NOMO-1 treated with dmso at 0.1 percent for 144 hours (cell line): ENCODE measurements around the gene RIPOR3.
"Not testable (repeated sequence)": the region's sequence is repeated elsewhere in the genome, so short reads cannot be mapped to it uniquely, and the experiment has no call there.

ENCODE experiments used
- DNase-seq: peaks from one replicate; lab custom pipeline; 2025; ENCODE audit not compliant: unreplicated experiment; lab: John Stamatoyannopoulos, UW

The RIPOR3 gene

DNA sequence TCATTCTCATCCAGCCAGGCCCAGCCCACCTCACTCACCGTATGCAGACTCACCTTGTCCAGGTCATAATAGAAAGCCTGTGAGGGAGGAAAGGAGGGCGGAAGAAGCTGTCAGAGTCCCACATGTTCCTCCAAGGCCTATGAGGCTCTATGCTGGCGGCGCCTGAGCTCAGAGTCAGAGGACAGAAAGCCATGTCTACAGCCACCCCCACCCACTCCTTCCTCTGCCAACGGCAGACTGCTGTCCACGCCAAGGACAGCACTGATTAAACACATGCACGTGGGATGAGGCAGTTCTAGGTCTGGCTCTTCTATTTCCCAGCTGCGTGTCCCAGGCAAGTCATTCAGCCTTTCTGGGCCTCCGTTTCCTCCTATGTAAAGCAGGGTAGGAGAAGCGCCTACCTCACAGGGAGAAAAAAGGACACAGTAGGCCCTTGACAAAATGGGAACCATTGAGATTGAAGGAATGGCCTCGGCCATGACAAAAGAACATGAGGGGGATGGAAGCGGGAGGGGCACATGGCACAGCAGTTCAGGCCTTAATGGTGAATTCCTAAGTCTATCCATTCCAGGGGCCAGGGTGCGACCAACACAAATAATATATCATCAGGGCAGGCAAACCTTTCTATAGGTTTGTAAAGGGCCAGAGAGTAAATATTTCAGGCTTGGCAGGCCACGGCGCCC lies 80.1 kb downstream of the RIPOR3 start:
- DNase-seq, result no peak

DNA sequence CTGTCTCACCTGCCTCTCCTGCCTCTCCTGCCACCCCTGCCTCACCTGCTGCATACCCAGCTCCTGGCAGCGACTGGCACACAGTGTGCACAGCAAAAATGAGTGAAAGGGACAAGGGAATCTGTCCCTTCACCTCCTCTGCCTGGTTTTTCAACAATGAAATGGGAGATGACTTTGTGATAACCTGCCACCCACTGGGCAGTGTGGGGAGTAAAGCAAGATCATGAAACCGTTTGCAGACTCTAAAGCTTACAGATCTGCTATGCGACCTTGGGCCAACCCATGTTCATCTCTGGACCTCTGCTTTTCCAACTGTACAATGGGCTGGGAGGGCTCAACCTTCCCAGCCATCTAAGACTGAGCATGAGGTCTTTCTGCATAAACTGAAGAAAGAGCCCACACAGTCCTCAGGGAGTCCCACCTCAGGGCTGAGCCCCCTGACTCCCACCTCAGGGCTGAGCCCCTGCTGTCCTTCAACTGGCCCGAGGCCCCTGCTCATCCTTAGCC lies 81.1 kb downstream of the RIPOR3 start:
- DNase-seq, result no peak

DNA sequence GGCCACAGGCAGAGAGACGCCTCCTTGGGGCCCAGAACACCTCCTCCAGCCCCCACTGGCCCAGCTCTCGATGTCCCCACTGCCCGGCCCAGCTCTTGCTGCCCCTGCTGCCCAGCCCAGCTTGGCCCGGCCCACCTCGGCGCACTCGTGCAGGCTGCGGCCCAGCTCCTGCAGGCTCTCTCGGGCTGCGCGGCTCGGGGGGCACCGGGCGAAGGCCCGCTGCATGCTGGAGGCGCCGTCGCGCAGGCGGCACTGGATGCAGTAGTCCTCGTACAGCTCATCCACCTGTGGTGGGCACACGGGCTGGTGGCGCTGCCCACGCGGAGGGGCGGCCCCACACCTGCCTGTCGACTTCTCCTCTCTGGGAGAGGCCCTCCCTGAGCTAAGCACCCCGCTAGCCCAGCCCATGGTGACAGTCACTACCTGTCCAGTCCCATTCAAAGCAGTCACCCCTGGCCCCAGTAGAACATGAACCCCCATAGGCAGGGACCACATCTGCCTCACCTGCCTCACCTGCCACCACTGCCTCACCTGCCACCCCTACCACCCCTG lies 81.8 kb downstream of the RIPOR3 start:
- DNase-seq, result no peak

DNA sequence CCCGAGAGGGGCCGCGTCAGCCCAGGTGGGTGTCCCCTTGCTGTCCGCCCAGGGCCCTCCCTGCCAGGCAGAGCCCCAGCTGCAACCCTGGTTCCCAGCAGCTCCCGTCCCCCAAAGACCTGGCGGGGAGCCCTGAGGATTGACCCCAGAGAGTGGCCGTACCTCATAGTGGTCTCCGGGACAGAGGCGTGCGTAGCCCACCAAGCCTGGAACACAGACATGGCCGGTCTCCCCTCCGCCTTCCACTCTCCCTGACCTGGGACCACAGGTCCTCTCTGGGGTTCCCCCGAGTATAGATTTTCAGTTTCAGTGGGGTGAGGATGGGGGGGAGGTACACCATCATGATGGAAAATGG lies 82.6 kb downstream of the RIPOR3 start:
- DNase-seq, result no peak

DNA sequence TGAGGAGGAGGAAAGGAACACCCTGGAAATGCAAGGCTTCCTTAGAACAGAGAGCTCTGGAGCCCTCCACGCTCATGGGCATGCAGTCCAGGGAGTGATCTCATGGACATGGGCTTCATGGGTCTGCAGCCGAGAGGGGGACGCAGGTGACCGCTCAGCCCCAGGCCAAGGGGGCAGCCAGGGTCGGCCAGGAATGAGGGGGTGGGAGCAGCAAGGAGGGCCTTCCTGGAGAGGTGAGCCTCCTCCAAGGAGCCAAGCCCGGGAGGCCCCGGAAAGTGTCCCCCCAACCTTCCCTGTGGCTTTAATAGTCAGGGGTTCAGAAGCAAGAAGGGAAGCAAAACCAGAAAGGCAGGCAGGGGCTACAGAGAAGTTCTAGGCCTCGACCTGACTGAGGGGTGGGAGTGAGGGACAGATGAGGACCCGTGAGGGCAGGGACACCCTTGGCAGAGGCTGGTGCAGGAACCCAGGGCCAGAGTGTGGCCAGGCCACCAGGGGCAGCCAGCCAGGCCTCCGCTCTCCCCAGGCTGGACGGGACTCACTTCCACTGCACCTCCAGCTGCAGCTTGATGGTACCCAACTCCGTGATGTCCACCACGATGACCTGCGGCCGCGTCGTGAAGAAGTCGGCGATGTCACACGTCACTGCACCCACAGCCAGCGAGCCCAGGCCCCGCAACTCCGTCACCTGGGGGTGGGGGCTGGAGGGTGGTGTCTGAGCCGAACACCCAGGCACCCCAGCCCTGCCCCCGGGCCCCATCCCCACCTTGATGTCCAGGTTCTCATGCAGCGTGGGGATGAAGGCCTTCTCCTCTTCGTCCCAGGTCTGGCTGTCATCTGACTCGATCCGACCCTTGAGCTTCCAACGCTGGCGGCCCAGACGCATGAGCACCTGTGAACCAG lies 83.2 kb downstream of the RIPOR3 start:
- no peak for DNase-seq

DNA sequence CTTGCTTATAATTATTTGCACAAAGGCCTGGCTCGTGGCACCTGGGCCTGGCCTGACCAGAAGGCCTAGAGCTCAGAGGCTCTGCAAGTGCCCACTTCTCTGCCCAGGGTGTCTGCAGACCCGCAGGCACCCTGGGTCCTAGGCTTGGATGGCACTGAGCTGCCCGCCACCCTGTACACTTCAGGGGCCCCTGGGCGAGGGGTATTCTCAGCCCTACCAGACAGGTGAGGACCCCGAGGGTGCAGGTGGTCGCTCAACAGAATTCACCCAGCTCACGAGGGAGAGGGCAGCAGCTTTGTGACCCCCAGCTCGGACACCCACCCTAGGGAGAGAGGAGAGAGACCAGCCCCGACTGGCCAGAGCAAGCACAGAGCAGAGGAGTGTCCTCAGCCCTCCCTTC lies 83.9 kb downstream of the RIPOR3 start:
- DNase-seq, result no peak

DNA sequence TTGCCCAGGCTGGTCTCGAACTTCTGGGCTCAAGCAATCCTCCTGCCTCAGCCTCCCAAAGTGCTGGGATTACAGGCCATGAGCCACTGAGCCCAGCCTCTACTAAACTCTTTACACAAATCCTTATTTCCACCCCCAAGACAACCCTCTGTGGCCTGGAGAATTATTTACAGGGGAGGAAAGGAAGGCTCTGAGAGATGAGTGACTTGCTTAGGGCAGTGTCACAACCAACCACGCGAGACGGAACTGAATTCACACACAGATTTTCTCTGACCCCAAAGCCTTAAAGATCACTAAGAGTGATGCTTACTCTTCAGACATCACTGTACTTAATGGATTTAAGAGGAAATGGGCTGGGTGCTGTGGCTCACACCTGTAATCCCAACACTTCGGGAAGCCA lies 86.2 kb downstream of the RIPOR3 start:
- DNase-seq, result no peak

DNA sequence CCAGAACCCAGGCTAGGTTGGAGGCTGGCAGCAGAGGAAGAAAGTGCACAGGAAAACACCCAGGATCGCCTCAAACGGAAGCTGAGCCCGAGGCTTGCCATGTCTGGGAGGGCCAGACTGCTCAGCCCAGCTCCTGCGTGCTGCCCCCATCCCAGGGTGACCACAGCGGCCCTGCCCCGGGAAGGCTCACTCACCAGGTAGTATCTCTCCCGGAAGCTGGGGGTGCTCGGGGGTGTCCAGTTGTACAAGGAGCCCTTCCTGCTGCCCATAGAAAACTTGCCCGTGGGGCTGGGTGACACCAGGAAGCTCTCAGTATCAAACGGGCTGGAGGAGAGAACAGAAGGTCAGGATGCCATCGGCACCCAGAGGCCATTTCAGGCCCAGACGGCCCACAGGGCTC lies 86.9 kb downstream of the RIPOR3 start:
- no peak for DNase-seq

DNA sequence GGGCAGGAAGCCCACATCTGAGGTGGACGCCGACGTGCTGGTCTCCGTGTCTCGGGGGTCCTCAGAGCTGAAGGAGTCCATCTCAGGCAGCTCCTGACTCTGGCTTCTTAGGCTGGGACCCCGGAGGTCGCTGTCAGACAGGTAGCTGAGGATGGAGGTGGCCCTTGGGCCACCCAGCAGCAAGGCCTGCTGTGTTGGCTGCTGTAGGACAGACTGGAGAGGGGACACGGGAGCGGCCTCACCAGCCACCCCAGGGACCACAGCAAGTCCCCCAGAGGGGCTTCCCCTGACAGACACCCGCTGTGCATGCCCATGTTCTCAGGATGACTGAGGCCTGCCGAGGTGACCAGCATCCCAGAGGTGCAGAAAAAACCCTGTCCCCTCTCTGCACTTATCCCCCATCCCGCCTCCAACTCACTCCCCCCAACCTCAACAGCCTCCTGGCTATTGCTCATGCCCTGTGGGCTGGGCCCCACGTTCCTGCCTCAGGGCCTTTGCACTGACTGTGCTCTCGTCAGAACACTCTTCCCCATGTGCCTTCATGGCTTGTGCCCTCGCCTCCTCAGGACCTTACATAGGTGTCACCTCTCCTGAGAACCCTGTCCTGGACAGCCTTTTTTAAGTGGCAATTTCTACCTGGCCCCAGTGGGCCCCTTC lies 88.8 kb downstream of the RIPOR3 start:
- no peak for DNase-seq

DNA sequence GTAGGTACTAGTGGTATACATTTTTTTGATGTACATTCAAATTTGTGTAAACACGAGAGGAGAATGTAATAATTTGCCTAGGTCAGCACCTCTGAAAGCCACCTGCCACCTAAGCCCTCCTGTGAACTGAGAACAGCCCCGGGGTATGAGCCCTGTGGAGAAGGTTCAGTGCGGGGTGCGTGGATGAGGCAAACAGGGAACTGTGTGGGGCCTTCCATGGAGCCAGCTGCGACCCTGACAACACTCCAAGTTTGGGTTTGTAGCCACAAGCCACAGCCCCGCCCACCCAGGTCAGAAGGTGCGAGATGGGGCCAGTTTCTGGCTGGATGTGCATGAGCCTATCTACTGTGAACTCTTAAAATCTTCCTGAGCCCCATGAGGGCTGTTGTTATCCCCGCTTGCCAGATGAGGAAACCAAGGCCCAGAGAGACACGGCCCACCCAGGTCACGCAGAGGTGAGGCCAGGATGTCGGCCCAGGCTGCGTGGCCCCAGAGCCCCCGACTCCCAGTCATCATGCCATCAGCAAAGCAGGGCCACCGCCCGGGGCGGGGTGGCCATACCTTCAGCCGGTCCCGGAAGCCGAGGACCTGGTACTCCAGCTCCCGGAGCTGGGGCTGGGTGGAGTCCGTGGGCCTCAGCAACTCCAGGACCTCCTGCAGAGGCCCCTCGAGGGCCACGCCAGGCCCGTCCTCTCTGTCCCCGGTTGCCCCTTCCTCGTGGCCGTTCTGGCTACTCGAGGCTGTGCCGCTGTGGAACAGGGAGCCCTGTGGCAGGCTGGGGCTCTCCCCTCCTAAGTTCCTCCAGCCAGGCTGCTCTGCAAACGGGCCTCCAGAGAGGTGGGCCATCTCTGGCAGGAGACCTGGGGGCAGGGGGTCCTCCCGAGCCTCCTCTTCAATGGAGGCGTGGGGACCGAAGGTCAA lies 89.6 kb downstream of the RIPOR3 start:
- DNase-seq, result no peak

DNA sequence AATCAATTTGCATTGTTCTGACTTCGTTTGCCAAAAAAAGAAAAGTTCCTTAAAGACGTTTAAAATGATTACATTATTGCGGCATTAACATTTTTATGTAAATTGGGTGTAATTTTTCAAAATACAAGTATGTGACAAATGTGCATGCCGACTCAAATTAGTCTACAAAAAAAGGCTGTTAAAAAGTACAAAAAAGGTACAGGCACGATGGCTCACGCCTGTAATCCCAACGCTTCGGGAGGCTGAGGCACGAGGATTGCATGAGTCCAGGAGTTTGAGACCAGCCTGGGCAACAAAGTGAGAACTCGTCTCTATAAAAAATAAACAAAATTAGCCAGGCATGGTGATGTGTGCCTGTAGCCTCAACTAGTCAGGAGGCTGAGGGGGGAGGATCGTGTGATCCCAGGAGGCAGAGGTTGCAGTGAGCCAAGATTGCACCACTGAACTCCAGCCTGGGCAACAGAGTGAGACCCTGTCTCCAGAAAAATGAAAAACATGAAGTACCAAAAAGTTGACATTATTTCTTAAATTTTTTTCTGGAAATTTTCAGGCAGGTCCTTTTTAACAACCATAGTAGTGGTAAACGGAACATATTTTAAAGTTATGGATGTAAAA lies 91.0 kb downstream of the RIPOR3 start:
- no peak for DNase-seq

DNA sequence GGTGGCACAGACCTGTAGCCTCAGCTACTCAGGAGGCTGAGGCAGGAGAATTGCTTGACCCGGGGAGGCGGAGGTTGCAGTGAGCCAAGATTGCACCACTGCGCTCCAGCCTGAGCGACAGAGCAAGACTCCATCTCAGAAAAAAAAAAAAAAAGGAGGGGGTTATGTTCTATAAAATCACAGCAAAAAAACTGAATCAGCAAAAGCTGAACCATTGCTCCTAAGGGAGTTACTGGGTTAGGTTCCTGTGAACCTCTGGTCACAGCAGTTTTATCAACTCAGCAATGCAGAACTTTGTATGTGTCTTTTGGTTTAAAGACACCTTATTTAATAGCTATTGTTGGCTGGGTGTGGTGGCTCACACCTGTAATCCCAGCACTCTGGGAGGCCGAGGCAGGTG lies 92.6 kb downstream of the RIPOR3 start:
- not testable (repeated sequence) for DNase-seq

DNA sequence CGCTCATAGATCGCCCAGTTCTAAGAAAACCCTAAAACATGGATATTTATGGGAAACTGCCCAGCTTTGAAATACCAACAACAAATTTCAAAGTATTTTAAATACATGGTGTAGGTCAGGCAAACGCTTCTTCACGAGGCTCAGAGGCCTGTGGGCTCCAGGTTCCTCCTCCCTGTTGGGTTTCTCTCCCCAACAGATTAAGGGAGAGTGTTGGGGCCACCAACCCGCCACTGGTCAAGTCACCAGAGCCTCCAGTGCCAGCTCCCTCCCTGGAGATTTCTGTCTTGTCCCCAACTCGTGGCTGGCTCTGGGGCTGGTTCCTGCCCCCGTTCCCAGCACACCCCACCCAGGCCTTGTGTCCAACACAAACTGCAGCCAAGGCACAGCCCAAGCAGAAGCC lies 93.3 kb downstream of the RIPOR3 start:
- no peak for DNase-seq

DNA sequence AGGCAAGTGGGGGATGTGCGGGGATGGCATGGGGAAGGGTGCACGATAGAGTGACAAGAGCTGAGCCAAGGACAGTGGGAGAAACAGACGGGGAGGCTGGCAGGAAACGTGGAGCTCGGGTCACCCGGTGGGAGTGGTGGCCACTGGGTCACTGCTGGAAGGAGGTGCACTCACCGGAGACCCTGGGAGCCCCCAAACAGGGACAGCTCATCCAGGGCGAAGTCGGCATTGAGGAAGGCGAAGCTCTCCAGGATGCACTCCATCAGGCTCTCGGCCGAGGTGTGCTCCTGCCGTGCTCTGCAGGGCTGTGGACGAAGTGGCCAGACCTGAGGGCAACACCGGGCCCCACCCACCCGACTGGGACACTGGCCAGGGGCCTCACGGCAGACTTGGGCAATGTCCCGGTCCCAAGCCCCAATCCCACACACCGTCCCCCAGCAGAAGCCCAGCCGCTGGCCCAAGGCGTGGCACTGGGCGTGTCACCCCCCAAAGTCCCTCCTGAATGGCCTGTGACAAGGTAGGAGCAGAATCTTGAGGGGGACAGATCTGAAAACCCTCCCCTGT lies 93.9 kb downstream of the RIPOR3 start:
- DNase-seq, result no peak

DNA sequence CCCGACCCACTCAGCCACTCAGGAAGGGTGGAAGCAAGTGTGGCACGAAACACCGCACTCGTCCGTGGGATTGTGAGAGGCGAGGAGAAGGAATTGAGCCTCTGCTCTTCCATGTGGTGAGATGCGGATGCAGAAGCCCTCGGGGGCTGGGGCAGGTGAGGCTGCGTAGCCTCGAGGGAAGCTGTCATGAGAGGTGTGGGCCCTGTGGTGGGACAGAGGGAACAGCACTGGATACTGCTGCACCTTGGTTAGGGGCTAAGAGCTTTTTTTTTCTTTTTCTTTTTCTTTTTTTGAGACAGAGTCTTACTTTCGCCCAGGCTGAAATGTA lies 94.7 kb downstream of the RIPOR3 start:
- no peak for DNase-seq

DNA sequence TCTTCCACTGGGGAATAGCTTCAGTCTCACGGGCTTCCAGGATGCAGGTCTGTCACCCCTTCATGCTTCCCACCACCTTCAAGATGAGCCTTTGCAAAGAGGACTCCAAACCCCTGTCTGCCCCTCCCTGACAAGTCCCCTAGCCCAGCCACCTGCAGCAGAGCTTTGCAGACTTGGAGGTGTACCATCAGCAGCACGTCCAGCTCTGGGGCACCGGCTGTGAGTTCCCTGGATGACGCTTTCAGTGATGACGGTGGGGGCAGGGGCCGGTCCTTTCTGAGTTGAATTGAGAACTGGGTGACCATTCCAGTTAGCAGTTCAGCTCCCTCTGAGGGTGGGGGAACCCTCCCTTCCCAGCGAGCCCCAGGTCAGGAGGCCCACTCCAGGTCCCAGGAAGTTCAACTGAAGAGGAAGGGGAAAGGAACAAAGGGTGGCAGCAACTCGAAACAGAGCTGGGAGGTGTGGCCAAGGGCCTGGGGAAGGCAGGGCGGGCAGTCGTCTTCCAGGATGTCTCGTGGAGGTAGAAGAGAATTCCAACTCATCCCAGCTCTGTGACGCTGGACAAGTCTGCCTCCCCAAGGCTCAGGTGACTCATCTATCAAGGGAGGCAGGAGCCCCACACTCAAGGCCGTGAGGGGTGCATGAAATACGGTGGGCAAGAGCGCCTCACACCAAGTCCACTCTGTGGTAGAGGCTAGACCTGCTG lies 95.2 kb downstream of the RIPOR3 start:
- no peak for DNase-seq

DNA sequence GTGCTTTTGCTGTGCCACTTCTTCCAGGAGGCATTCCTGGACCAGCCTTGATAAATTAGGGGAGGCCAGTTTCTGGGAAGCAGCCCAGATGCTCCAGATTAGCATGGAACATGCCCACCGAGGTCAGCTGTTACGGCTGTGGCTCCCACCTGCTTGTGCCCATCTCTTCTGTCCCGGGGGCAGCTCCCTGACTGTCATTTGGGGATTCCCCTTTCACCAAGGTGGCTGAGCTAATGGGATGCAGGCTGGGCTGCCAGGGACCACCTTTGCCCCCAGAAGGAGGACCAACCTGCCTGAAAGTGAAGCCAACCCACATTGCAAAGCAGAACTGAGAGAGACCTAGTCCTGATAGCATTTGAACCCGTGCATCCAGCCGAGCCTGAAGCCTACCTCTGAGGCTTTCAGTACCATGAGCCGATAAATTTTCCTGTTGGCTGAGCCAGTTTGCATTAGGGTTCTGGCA lies 95.9 kb downstream of the RIPOR3 start:
- no peak for DNase-seq

DNA sequence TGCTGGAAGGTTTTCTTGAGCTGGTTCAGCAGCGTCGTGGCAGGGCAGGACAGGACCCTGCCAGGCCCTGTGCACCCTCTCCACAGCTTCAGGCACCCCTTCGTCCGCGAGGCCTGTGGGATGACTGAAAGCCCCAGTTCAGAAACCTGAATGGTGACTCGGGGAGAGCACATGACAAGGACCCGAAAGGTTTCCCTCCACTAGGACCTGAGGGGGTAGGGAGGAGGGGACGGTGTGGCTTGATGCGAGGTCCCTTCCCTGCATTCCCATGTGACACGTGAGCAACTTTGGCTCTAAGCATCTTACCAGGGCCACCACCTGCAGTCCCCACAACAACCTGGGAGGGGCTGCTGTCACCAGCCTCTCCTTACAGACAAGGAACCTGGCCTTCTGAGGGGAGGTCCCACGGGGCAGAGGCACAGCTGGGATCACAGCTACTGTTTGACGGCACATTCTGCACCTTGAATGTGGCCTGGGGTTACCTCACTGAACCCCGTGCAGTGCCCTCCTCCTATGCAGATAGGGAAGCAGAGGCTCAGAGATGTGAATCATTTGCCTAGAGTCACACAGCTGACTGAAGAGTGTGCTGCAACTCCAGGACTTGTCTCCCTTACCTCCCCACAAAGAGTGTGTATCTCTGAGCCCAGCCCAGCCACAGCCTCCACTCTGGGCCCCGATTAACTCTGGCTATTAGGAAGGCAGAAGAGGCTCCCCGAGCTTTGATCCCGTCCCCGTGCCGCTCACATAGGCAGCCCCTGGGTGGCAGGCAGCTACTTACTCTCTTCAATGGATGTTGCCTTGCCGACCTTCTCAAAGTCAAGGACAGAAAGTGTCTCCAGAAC lies 96.5 kb downstream of the RIPOR3 start:
- no peak for DNase-seq
